HG03045 (cell line): Measurements from ENCODE around the gene PLCH1.
"Not testable (repeated sequence)": the region's sequence is repeated elsewhere in the genome, so short reads cannot be mapped to it uniquely, and the experiment has no call there.

Source experiments
- ATAC-seq: cut with Tn5 transposase; IDR thresholded peaks from one replicate; pipeline ENCODE4 v1.9.1; 2021; ENCODE audit warnings: mild to moderate bottlenecking, moderate library complexity; ENCODE audit not compliant: unreplicated experiment

PLCH1 gene

DNA sequence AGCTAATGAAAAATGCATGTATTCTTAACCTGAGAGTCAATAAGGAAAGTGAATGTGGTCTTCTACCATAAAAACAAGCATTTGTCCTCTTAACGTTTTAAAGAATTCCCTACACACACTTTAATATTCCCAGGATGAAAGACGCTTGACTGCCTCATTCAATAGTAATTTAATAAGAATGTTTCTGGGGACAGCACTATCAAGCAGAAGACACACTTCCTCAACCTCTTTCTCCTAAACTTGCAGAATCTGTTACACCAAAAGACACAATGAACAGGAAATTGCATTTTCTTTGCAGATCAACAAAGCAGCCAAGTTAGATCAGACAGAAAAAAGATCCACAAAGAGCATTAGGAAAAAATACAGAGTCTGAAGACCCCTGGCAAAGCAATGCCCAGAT, 97.7 kb downstream of the PLCH1 start:
- no peak for ATAC-seq

DNA sequence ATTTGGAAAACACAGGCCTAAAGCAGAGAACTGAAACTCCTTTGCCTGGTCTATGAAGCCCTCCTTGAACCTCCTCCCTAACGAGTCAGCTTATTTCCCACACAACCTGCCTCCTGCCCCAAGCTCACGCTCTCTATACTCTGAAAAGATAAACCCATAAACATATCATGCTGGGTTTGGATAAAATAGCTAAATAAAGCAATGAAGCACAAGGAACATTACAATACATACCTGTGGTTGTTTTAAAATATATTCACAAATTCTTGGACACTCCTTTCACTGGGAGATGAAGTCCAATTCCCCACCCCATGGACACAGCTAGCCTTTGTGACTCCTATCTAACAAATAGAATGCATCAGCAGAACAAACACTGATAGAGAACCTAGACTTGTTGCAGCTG, 98.2 kb downstream of the PLCH1 start:
- no peak for ATAC-seq

DNA sequence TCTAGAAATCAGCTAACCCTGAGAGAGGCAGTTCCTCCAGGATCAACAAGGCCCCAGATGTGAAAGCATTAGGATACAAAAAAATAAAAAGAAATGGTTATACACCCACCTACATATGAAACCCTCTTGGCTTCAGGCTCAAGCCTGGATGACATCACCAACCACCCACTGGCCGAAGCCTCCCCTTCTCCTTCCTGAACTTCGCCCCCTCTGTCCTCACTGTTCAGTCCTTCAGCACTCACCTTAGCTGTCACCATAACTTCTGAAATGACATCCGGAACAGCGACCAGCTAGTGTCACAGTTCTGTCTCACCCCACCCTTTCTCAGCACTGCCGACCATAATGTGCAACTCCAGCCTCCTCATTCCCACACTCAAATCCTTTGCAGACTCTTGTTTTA, 98.7 kb downstream of the PLCH1 start:
- ATAC-seq = no peak

GRCh38 chr3:155643581-155644165, 101.2 kb downstream of the PLCH1 start:
- no peak for ATAC-seq

DNA sequence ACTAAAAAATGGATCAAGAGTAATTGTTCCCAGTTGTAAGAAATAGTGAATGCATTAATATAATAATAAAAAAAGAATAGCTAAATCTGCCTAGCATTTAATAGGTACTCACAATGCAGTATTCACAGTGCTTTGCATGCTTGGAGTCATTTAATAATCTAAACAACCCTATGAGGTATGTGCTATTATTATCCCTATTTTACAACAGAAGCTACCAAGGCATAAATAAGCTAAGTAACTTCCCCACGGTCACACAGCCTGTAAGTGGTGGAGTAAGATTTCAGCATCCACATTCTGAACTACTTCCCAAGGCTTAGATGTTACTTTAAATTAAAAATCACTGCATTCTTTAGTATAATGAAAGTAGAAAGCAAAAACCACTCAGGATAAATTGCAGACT, 102.9 kb downstream of the PLCH1 start:
- ATAC-seq = no peak

DNA sequence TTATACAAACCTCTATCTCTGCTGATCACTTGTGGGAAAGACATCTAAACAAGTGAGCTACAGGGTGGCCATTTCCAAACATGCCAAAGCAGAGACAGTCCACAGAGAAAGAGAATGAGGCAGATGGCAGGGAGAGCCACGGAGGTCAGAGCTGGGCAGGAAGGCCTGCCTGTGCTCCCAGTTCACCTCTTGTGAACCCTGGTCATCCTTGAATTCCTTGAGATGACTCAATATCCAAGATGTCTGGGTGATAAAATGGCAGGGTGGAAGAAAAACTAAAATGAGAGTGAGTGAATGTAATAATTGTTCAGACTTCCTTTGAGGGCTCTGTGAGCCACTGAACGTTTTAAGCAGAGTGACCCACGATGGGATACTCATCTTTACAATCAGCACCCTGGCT, 104.8 kb downstream of the PLCH1 start:
- no peak for ATAC-seq

GRCh38 chr3:155639462-155640055, 105.3 kb downstream of the PLCH1 start:
- ATAC-seq = no peak

DNA sequence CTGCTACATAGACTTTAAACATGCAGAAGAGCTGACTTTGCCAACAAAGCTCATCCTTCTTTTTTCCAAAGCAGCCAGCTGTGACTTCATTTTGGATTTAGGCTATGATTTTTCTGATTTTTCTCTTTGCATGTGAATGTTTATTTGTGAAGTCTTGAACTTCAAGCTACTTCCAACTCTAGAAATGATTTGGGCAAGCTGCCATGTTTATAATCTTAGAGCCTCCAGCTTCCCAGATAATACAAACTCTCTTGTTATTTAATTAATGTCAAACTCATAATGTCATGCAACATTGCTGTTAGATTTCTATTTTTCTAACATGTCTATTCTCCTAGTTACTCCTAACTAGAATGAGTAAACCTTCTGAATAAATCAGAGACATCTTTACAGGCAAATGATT, 106.4 kb downstream of the PLCH1 start:
- not testable (repeated sequence) for ATAC-seq

- ATAC-seq = no peak
Observed at GRCh38 chr3:155637567-155637966, 107.3 kb downstream of the PLCH1 start.

- ATAC-seq = no peak
Observed at GRCh38 chr3:155635056-155635455, 109.8 kb downstream of the PLCH1 start.

- ATAC-seq = no peak
Observed at GRCh38 chr3:155634121-155634719, 110.7 kb downstream of the PLCH1 start.

GRCh38 chr3:155631323-155632019, 113.4 kb downstream of the PLCH1 start:
- ATAC-seq = no peak

GRCh38 chr3:155629556-155629955, 115.3 kb downstream of the PLCH1 start:
- no peak for ATAC-seq

- no peak for ATAC-seq
Observed at GRCh38 chr3:155629056-155629455, 115.8 kb downstream of the PLCH1 start.

DNA sequence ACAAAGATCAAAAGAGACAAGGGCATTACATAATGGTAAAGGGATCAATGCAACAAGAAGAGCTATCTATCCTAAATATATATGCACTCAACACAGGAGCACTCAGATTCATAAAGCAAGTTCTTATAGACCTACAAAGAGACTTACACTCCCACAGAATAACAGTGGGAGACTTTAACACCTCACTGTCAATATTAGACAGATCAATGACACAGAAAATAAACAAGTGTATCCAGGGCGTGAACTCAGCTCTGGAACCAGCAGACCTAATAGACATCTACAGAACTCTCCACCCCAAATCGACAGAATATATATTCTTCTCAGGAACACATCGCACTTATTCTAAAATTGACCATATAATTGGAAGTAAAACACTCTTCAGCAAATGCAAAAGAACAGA, 122.2 kb downstream of the PLCH1 start:
- not testable (repeated sequence) for ATAC-seq

- not testable (repeated sequence) for ATAC-seq
Observed at GRCh38 chr3:155620552-155620951, 124.3 kb downstream of the PLCH1 start.

- ATAC-seq = no peak
Observed at GRCh38 chr3:155619118-155619915, 125.6 kb downstream of the PLCH1 start.

- no peak for ATAC-seq
Observed at GRCh38 chr3:155618543-155618942, 126.3 kb downstream of the PLCH1 start.

DNA sequence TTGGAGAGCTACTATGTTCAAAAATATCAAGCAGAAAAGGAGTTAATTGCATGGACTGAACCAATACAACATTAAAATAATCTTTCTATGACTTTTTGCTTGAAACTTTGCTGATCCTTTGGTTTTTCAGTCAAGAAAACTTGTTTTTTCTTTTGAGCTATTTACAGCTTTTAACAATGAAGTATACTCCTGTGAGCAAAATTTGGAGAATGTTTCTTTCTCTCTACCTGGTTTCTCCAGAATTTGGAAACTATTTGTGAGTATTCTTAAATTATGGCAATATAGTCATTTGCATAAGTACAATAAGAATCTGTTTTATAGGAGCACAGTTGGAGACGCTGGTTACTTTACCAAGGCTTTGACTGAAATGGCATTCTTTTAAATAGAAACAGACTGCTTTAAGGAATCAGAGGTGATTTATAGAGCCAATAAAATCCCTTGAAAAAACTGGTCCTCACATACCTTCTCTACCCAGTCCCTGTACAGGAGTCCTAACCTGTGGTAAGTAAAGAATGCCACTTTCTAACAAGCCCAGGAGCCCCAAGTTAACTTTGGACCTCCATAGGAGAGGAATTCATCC, 127.4 kb downstream of the PLCH1 start:
- ATAC-seq = no peak

GRCh38 chr3:155615141-155615540, 129.7 kb downstream of the PLCH1 start:
- ATAC-seq = not testable (repeated sequence)

- not testable (repeated sequence) for ATAC-seq
Observed at GRCh38 chr3:155614410-155614809, 130.5 kb downstream of the PLCH1 start.
